Measurements from ENCODE around the gene TRIOBP.

DNA sequence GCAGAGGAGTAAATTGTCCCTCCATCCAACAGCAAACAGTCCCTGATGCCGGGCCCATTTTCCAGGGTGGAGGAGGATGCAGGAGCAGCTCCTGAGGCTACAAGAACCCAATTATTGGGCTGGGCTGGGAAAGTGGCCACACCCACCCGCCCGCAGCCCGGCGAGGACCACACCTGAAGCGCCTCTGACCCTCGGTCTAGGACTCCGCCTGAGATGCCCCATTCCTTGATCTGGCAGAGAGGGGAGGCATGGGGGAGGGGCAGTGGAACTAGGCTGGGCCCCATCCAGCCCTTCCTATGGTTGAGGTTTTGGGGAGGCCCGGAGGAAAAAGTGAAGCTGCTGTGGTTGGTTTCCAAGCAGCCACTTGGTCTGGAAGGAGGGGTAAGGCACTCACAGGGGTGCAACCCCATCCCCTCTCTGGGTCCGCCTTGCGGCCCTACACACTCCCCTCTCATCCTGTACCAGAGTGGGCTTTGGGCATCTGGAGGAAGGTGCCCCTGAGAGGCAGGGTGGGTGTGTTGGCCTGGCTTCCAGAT is 23.9 kb upstream of the TRIOBP start:
- no peak for TF ChIP-seq NCOA1 (CRISPR knock-in tag; IDR thresholded peaks at IDR 0.05)
- TF ChIP-seq PTBP1 (IDR thresholded peaks at IDR 0.05; ENCODE audit: low read depth, low read length, poor library complexity, severe bottlenecking) = no peak
- TF ChIP-seq, protein P1, sequence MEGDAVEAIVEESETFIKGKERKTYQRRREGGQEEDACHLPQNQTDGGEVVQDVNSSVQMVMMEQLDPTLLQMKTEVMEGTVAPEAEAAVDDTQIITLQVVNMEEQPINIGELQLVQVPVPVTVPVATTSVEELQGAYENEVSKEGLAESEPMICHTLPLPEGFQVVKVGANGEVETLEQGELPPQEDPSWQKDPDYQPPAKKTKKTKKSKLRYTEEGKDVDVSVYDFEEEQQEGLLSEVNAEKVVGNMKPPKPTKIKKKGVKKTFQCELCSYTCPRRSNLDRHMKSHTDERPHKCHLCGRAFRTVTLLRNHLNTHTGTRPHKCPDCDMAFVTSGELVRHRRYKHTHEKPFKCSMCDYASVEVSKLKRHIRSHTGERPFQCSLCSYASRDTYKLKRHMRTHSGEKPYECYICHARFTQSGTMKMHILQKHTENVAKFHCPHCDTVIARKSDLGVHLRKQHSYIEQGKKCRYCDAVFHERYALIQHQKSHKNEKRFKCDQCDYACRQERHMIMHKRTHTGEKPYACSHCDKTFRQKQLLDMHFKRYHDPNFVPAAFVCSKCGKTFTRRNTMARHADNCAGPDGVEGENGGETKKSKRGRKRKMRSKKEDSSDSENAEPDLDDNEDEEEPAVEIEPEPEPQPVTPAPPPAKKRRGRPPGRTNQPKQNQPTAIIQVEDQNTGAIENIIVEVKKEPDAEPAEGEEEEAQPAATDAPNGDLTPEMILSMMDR (CRISPR knock-in tag; IDR thresholded peaks at IDR 0.05) = no peak
- no peak for TF ChIP-seq ELF4 (CRISPR knock-in tag; IDR thresholded peaks at IDR 0.05; ENCODE audit: borderline replicate concordance)
- TF ChIP-seq, protein P2, sequence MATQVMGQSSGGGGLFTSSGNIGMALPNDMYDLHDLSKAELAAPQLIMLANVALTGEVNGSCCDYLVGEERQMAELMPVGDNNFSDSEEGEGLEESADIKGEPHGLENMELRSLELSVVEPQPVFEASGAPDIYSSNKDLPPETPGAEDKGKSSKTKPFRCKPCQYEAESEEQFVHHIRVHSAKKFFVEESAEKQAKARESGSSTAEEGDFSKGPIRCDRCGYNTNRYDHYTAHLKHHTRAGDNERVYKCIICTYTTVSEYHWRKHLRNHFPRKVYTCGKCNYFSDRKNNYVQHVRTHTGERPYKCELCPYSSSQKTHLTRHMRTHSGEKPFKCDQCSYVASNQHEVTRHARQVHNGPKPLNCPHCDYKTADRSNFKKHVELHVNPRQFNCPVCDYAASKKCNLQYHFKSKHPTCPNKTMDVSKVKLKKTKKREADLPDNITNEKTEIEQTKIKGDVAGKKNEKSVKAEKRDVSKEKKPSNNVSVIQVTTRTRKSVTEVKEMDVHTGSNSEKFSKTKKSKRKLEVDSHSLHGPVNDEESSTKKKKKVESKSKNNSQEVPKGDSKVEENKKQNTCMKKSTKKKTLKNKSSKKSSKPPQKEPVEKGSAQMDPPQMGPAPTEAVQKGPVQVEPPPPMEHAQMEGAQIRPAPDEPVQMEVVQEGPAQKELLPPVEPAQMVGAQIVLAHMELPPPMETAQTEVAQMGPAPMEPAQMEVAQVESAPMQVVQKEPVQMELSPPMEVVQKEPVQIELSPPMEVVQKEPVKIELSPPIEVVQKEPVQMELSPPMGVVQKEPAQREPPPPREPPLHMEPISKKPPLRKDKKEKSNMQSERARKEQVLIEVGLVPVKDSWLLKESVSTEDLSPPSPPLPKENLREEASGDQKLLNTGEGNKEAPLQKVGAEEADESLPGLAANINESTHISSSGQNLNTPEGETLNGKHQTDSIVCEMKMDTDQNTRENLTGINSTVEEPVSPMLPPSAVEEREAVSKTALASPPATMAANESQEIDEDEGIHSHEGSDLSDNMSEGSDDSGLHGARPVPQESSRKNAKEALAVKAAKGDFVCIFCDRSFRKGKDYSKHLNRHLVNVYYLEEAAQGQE (IDR thresholded peaks at IDR 0.05; ENCODE audit: borderline replicate concordance in 1 of 2, low read depth in 1 of 2, low read length in 2 of 2) = no peak
- TF ChIP-seq, protein P3, sequence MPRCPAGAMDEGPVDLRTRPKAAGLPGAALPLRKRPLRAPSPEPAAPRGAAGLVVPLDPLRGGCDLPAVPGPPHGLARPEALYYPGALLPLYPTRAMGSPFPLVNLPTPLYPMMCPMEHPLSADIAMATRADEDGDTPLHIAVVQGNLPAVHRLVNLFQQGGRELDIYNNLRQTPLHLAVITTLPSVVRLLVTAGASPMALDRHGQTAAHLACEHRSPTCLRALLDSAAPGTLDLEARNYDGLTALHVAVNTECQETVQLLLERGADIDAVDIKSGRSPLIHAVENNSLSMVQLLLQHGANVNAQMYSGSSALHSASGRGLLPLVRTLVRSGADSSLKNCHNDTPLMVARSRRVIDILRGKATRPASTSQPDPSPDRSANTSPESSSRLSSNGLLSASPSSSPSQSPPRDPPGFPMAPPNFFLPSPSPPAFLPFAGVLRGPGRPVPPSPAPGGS (CRISPR knock-in tag; IDR thresholded peaks at IDR 0.05) = no peak
- TF ChIP-seq, protein P4, sequence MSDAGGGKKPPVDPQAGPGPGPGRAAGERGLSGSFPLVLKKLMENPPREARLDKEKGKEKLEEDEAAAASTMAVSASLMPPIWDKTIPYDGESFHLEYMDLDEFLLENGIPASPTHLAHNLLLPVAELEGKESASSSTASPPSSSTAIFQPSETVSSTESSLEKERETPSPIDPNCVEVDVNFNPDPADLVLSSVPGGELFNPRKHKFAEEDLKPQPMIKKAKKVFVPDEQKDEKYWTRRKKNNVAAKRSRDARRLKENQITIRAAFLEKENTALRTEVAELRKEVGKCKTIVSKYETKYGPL (CRISPR knock-in tag; IDR thresholded peaks at IDR 0.05) = no peak
- TF ChIP-seq GATAD2A (CRISPR knock-in tag; IDR thresholded peaks at IDR 0.05) = no peak
- no peak for TF ChIP-seq ATF7 (IDR thresholded peaks at IDR 0.05)
- TF ChIP-seq ATF7 (CRISPR knock-in tag; IDR thresholded peaks at IDR 0.05) = no peak
- TF ChIP-seq KDM5A (IDR thresholded peaks at IDR 0.05; ENCODE audit: borderline replicate concordance, low read length) = no peak
